ENCODE data around the gene KDR. TPM values are rescaled to one million over a fixed set of nuclear protein-coding genes. Genes with fewer than 3 reads are reported as not detected.

KDR gene
- total RNA-seq, 2 experiments from 2014 or later = not detected

GRCh38 chr4:55033296-55033695, 92.1 kb downstream of the KDR start:
- CTCF ChIA-PET = no interaction called here
- intact Hi-C loops (cut with micrococcal nuclease) = no loop called here
- Mint-ChIP-seq H3K27me3 (peaks cover 7% of the 10 kb centered on the region), H3K9me3 (no peaks in the 10 kb centered on the region), H3K27ac (no peak overlapping the region), H3K4me1 (ENCODE audit: low read depth) (no peaks in the 10 kb centered on the region), H3K4me3 (no peak overlapping the region), H3K36me3 (ENCODE audit: low read depth) (no peaks in the 10 kb centered on the region)
- DNase-seq = no peak
- no peak for TF ChIP-seq CTCF (IDR thresholded peaks at IDR 0.05)
- POLR2A ChIA-PET = no interaction called here
- ATAC-seq = no peak

GRCh38 chr4:55032788-55033187, 92.6 kb downstream of the KDR start:
- H3K4me3 Mint-ChIP-seq = no peak overlapping the region

GRCh38 chr4:55032179-55032578, 93.2 kb downstream of the KDR start:
- no peak for DNase-seq
- no peak overlapping the region for H3K27ac Mint-ChIP-seq
- no peak for ATAC-seq
- no peak overlapping the region for H3K4me3 Mint-ChIP-seq
- CTCF ChIA-PET = no interaction called here
- TF ChIP-seq CTCF (IDR thresholded peaks at IDR 0.05) = no peak
- H3K36me3 Mint-ChIP-seq (ENCODE audit: low read depth) = no peaks in the 10 kb centered on the region
- POLR2A ChIA-PET = no interaction called here
- no peaks in the 10 kb centered on the region for H3K4me1 Mint-ChIP-seq (ENCODE audit: low read depth)
- intact Hi-C loops (cut with micrococcal nuclease) = no loop called here
- H3K27me3 Mint-ChIP-seq = peaks cover 7% of the 10 kb centered on the region
- H3K9me3 Mint-ChIP-seq = no peaks in the 10 kb centered on the region

More at GRCh38 chr4:55032788-55033187, 92.6 kb downstream of the KDR start:
- TF ChIP-seq CTCF (IDR thresholded peaks at IDR 0.05) = no peak
- no peak for ATAC-seq
- Mint-ChIP-seq H3K4me1 (ENCODE audit: low read depth) (no peaks in the 10 kb centered on the region), H3K9me3 (no peaks in the 10 kb centered on the region), H3K36me3 (ENCODE audit: low read depth) (no peaks in the 10 kb centered on the region), H3K27me3 (peaks cover 7% of the 10 kb centered on the region), H3K27ac (no peak overlapping the region)
- ChIA-PET CTCF (no interaction called here), POLR2A (no interaction called here)
- intact Hi-C loops (cut with micrococcal nuclease) = no loop called here
- DNase-seq = no peak

- no peaks in the 10 kb centered on the region for H3K4me1 Mint-ChIP-seq (ENCODE audit: low read depth)
- no peak overlapping the region for H3K27ac Mint-ChIP-seq
- ChIA-PET POLR2A (no interaction called here), CTCF (no interaction called here)
- TF ChIP-seq CTCF (IDR thresholded peaks at IDR 0.05) = no peak
- H3K9me3 Mint-ChIP-seq = no peaks in the 10 kb centered on the region
- ATAC-seq (no peak), DNase-seq (no peak)
- intact Hi-C loops (cut with micrococcal nuclease) = no loop called here
- no peak overlapping the region for H3K4me3 Mint-ChIP-seq
- H3K27me3 Mint-ChIP-seq = peaks cover 7% of the 10 kb centered on the region
- H3K36me3 Mint-ChIP-seq (ENCODE audit: low read depth) = no peaks in the 10 kb centered on the region
Observed at GRCh38 chr4:55031158-55031557, 94.2 kb downstream of the KDR start.

- CTCF ChIA-PET = no interaction called here
- no peak for TF ChIP-seq CTCF (IDR thresholded peaks at IDR 0.05)
- no peaks in the 10 kb centered on the region for H3K36me3 Mint-ChIP-seq (ENCODE audit: low read depth)
- peaks cover 7% of the 10 kb centered on the region for H3K27me3 Mint-ChIP-seq
- DNase-seq (no peak), ATAC-seq (no peak)
- H3K4me1 Mint-ChIP-seq (ENCODE audit: low read depth) = no peaks in the 10 kb centered on the region
- H3K4me3 Mint-ChIP-seq = no peak overlapping the region
- intact Hi-C loops (cut with micrococcal nuclease) = no loop called here
- no peak overlapping the region for H3K27ac Mint-ChIP-seq
- no peaks in the 10 kb centered on the region for H3K9me3 Mint-ChIP-seq
- POLR2A ChIA-PET = no interaction called here
Observed at GRCh38 chr4:55030589-55030988, 94.8 kb downstream of the KDR start.
